ENCODE results near the gene NFIX.

Gene NFIX

DNA sequence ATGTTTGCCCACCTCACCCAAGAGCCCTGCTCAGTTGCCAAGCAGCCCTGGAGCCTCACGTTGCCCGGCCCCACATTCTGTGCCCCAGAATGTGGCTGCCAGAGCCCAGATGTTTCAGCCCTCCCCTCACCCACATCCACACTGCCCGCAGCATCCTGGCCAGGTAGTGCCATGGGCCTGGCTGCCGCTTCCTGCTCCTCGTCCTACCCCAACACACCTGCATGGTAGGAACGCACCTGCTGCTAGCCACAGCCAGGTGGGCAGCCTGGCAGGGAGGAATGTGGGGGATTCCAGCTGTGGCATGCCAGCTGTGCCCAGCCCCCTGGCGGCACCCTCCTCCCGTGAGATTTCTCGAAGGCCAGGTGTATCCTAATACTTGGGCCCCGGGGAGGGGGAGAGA lies 7.5 kb upstream of the NFIX start:
- DNase-seq (ENCODE audit: low read depth), result no peak

DNA sequence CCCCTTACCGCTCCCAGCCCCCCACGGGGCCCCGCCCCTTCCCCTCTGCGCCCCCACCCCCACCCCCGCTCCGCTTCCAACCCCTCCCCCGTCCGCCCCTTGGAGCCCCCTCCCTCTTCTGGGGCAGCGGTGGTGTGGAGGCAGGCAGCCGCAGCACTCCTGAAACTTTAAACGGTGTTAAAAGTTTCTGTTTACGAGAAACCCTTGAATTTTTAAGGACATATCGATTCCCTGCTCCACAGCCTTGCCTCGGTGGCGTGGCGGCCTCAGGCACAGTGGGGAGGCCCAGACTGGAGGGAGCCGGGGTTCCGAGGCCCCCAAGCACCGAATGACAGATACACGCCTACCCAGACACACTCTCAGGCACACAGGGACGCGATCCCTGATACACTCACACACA lies 4.8 kb upstream of the NFIX start:
- no peak for DNase-seq (ENCODE audit: low read depth)

DNA sequence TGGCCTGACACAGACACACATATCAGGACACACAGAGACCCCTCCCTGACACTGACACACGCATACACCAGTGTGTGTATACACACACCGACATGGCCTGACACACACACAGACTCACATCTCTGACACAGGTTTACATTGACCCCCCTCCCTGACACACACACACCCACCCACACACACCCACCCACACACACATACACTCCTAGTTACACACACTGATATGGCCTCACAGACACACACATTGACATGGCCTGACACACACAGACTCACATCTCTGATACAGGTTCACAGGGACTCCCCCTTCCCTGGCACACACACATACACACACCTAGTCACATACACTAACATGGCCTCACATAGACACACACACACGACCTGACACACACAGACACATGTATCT lies 4.4 kb upstream of the NFIX start:
- DNase-seq (ENCODE audit: low read depth), result no peak

DNA sequence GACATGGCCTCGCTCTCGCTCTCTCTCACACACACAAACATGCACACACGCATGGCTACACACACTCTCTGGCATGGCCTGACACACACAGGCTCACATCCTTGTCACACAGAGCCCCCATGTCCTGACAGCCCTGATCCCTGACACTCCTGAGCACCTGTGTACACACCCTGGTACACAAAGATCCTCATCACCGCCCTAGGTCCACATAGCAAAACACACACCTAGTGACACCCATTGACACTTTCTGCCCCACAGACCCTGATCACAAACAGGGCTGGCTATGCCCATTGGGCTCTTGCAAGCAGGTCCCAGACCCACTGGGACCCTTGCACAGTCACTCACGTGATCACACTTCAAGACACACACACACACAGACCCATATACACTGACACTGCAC lies 4.0 kb upstream of the NFIX start:
- DNase-seq (ENCODE audit: low read depth), result no peak

DNA sequence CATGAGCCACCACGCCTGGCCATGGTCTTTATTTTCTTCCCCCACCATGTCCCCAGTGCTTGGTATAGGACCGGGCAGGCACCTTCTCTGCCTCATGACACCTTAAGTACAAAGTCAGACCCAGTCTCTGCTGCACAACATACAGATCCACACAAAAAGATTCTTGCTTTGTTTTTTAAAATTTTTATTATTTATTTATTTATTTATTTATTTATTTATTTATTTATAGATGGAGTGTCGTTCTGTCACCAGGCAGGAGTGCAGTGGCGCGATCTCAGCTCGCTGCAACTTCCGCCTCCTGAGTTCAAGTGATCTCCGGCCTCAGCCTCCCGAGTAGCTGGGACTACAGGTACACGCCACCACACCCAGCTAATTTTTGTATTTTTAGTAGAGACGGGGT lies 2.5 kb upstream of the NFIX start:
- no peak for DNase-seq (ENCODE audit: low read depth)

DNA sequence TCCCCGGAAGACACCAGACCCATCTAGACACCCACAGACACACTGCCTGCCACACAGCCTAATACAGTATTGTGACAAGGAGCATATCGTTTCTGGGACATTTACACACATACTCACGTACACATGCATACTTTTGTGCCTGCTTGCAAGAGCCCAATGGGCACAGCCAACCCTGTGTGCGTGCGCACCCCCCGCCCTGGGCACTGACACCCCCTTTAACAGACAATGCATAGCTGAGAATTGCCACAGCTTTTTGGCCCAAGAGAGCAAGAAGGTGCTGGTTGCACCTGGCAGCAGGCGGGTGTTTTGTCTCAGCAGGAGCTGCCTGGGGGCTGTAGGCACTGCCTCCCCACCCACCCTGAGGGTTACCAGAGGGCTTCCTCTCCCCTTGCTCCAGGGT lies 1.7 kb upstream of the NFIX start:
- DNase-seq (ENCODE audit: low read depth), result no peak

DNA sequence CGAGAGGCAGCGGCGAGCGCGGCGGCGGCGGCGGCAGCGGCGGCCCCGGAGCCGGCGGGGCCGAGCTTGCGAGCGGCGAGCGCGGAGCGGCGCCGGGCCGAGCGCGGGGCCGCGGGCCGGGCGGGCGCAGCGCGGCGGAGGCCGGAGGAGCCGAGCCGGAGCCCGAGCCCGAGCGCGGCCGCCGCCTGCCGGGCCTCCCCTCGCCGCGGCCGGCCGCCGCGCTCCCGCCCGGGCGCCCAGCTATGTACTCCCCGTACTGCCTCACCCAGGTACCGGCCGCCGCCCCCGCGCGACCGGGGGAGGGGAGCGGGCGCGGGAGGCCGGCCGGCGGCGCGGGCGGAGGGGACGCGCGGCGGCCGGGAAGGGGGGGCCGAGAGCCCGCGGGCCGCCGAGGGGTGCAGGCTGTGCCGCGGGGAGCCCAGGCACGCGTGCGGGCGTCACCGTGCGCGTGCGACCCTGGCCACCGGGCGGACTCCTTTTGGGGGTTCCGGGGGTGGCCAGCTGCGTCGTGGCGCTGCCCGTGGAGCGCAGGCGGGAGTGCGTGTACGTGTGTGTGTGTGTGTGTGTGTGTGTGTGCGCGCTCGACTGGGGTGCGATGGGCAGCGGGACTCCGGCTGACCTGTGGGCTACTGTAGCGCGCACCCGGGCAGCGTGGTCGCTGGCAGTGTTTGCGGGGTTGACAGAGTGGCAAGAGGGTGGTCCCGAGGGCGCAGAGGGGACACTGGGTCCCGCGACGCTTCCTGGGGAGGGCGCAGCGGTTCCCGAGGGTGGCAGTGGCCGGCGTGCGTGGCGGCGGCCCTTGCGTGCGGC lies 526 bp downstream of the NFIX start:
- no peak for DNase-seq (ENCODE audit: low read depth)

DNA sequence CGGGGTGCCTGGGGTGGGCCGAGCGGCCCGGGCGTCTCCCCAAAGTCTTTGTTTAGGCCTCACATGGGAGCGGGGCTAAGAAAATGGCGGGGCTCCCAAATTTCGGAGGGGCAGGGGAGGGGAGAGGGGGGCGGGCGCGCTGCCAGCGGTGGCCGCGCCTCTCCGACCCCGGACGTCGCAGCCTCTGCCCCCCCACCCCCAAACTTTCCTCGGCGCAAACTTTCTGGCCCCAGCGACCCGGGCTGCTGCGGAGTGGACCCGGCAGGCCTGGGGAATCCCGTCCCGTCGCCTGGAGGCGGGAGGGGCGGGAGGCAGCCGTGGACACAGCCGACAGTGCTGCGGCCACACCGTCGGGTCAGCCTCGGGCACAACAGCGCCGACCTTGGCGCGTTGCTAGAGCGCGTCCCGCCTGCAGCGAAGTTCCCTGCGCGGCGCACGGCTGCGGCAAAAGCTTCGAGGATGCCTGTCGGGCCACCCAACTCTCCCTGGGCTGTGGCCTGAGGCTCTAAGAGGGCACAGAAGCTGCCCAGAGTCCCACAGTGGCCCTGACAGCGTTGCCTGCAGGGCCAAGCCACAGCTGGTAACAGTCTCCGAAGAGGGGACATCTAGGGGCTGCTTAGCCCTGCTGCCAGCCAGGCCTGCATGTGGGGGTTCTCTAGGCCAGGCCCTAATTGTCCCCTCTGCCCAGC lies 1.3 kb downstream of the NFIX start:
- no peak for DNase-seq (ENCODE audit: low read depth)

DNA sequence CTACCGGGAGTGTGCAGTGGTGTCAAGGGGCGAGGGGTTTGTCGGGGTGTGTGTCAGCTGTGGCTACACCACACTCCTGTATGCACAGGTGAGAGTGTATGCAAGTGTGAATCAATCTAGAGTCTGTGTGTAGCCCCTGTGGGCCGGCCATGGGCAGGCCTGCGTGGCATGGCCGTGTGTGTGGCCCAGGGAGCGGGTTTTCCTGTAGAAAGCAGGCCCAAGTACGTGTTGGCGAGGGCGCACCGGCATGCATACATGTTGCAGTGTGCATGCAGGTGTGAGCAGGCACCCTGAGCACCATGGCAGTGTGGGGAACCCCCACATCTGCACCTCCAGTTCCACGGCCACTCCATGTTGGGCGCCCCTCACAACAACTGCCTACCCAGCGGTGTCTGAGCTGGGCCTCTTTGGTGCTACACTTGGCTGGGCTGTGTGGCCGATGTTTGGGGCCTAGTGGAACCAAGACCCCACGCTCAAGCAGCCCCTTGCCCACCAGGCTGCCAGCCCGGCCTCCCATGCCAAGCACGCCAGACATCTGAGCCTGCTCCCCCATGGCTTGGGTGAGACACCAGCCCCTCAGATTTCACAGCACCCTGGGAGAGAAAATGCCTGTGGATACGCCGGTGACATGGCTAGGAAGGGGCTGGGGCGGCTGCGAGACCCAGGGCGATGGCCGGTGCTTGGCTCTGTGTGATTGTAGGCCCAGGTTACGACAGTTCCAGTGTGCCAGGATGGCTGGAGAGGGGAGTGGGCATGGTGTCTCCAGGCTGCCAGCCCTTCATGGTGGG lies 2.1 kb downstream of the NFIX start:
- DNase-seq (ENCODE audit: low read depth), result no peak

DNA sequence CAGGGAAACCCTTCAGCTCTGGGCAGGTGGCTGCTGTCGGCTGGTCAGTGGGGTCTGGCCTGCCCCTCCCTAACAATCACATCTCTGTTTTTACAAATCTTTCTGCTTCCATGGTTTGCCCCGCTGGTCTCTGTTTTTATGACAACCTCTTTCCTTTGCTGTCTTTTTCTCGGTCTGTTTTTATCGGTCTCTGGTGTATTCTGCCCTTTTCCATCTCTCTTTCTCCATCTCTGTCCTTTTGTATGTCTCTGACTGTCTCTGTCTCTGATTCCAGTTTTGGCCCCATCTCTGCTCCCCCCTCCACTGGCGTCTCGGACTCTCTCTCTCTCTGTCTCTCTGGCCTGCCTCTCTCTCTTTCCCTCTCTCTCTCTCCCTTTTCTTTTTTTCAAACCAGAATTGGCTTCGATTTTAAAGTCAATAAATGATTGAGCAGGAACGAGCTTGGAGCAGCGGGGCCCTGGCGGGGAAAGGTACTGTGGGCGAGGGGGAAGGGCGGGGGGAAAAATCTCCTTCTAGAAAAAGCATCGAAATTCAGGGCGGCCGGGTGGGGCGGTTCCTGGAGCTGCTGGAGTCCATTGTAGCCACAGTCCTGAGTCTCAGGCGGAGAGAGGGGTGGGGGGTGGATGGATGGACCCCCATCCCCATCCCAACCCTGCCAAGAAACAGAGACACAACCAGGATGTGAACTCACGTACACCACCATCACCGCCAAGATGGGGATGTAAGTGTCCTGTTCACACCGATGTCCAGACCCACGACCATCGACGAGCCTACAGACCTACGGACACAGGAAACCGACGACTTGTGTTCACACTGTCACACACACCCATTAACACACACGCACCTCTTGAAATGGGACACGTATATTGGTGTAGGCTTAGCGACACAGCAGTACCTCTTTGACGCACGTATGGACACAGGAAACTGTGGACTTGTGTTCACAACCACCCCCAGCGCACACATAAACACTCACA lies 3.0 kb downstream of the NFIX start:
- DNase-seq (ENCODE audit: low read depth), result no peak

DNA sequence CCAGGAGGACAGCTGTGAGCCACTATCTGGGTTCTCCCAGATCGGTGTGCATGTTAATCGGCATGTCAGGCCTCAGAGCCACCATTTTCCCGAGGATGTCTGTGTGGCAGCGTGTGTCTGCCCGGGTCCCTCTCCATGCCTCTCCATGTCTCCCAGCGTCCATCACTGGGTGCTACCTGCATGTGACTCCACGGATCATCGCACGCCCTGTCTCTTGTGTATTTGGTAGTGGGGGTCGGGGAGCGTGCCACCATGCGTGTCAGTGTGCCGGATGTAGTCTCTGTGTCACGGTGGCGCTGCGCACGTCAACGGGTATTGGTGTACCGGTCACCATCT lies 5.9 kb downstream of the NFIX start:
- no peak for DNase-seq (ENCODE audit: low read depth)

DNA sequence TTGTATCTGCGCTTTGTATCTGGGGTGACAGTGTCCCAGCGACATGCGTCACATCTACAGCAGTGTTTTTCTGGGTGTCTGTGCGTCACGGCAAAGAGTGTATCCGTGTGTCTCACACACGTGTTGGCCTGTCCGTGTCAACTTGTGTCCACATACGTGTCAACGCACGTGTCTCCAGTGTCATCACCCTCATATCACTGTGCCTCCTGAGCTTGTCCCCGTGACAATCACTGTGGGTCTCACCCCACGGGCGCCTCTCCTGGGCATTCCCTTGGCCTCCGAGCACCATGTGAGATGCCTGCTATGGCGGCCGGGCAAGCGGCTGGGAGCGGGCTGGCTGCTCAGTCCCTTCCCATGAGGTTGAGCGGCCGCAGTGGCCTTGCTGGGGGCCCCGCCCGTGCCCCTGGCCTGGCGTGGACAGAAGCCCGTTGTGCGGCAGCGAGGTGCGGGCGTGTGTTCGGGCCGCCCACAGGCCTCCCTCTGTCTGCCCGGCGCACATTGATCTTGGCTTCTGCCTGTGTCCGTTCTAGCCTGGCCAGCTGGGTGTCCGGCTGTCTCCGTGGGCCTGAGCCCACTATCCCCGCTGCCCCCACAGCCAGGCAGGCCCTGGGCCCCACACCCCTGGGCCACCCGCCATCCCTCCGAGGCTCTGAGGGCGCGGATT lies 6.4 kb downstream of the NFIX start:
- no peak for DNase-seq (ENCODE audit: low read depth)

DNA sequence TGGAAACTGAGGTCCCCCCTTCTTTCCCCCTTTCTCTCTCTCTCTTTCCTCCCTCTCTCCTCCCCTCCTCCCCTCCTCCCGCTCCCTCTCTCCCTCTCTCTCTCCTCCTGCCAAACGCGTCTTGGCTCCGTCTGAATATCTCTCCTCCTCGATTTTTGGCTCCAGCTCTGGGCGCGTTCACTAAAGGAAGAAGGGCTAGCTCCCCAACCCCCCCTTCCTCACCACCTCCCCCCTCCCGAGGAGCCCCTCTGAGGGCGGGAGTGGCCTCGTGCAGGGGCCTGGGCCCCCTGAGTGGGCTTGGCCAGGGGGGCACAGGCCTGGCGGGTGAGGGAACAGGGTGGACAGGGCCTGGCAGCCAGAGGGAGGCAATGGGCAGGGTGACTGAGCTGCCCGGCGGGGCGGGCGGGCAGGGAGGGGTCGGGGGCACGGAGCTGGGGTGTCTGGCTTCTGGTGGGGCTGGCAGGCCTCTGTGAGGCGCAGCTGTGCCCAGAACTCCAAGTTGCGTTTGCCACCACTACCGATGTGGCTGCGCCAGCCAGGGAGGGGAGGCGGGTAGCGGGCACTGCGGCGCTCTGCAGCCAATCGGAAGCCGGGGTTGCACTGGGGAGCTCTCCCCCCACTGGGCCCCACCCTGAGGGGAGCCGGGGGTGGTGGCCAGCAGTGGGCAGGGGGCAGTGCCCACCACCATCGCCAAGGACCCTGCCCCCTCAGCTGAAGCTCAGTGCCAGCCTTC lies 7.1 kb downstream of the NFIX start:
- no peak for DNase-seq (ENCODE audit: low read depth)

DNA sequence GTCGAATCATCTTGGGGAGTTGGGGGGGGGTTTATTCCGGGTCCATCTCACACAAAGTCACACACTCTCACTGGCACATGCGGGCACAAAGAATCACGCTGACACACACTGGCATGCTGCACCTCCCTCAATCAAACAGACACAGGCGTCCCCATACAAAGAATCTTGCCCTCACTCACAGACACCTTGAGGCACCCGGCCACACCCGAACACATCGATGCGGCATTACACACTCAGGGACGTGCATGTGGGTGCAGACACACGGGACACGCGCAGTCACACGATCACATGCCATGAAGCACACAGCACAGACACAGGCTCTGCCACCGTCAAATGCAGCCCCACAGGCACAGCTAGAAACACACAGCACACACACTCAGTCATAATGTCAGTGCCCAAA lies 7.8 kb downstream of the NFIX start:
- no peak for DNase-seq (ENCODE audit: low read depth)

DNA sequence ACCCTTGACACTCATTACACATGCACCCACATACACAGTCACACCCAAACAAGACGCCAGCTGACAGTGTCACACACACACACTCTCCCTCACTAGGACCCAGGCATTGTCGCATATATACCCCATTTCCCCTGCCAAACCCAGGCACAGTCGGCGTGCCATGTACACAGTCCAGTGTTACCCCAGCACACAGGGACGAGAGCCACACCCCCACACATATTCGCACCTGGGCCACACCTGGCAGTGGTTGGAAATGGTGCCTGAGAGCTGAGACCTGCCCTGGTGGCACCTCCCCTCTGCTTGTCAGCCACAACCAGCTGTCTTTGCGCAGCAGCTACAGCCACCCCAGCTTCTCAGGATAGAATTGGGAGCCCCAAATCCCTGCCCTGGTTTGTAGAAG lies 9.0 kb downstream of the NFIX start:
- DNase-seq (ENCODE audit: low read depth), result no peak

DNA sequence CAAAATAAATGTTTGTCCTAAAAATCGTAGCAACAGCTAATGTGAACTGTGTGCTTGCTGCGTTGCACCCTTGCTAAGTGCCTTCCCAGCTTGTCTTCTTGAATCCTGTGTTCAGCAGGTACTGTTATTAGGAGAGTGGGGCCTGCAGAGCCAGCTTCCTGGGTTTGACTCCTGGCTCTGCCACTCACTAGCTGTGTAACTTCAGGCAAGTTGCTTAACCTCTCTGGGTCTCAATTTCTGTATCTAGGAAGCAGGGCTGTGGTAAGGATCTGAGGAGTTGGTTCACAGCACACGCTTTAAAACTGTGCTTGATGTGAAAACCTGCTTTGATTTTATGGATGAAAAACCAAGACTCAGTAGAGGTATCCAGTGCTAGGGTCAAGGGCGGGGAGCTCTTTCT lies 10.0 kb downstream of the NFIX start:
- no peak for DNase-seq (ENCODE audit: low read depth)

DNA sequence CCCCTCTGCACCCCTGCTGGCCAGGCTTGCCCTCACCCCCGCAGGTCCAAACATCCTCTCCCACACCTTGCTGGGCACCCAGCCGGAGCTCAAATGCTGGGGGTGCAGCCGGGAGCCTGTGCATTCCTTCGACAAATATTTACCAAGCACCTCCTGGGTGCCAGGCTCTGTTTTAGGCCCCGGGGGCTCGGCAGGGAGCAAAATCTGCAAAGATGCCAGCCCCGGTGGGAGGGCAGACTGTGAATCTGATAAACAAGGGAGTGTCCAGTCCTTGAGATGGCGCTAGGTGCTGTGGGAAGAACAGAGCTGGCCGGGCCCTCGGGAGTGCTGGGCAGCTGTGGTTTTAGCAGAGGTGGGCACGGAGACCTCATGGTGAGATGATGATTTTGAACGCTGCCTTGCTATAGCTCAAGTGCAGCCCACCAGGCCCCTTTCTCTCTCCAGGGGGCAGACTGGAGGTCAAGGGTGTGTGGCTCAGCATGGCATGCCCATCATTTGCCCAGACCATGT lies 10.6 kb downstream of the NFIX start:
- DNase-seq (ENCODE audit: low read depth), result no peak

DNA sequence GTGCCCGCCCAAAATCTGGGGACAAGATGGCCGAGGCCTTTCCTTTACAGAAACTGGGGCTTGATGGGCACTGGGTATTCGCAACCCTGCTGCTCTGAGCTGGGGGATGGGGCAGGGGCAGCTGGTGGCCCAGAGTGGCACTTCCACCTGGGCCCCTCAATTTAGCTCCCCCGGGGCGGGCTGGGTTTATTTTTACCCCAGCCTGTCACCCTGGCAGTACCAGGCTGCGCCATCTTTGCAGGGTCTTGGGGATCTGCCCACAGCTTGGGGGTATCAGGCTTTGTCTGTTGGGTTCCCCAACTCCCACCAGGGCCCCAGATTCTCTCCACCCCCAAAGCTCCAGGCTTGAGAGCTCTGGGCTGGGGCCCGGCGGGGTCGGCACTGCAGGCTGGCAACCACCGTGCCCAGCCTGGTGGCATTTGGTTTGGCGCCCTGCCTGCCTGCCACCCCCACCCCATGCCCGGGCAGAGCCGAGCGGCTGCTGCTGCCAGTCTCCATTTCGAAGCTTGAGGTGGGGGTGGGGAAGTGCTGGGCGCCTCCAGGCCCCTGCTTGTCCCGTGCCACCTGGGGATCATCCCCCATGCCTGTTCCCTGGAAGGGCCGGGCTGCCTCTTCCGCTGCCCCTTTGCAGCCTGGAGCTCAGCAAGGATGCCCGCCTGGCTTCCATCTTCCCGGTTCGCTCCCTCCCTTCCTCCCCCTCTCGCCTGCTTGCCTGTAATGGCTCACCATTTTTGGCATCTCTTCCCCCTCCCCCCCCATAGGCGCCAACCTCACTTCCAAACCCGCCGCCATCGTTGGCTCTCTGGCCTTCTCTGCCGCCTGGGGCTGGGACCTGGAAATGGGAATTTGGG lies 11.4 kb downstream of the NFIX start:
- DNase-seq (ENCODE audit: low read depth), result no peak

DNA sequence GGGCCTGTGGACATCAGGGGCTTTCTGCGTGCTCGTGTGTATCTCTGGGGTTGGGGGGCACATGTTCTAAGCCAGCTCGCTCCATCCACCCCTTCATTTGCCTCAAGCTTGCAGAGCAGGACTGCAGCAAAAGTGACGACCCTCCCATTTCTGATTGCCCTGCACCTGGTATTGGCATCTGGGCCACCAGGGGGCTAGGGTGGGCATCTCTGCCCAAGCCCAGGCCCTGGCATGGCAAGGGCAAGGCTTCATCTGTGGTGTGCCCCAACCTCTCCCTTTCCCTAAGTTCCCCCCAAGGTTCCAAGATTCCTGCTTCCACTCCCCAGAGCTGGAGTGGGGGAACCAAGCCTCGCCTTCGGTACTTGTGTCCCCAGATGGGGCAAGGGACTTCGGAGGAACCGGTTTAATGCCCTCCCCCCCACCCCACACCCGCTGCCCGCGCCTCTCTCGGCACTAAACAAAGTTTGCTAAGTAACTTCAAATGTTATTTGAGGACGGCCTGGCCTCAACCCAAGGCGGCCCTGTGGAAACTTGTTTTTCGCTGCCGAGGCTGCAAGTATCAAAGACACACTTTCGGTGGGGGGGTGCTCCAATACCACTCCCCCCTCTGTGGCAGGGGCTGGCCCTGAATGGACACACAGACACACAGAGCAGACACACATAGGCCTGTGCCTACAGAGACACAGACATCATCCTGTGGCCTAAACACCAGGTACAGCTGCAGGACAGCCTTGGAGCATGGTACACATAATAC lies 12.2 kb downstream of the NFIX start:
- DNase-seq (ENCODE audit: low read depth), result no peak

Measured in GM04504 (cell line).